ENCODE measurements around the gene TMEM203. TPM values are rescaled to one million over a fixed set of nuclear protein-coding genes. Genes with fewer than 3 reads are reported as not detected.

The TMEM203 gene
- total and polyA plus RNA-seq, 2 of the 4 experiments (the other 2 are of a cell fraction) = 18.8 to 40.6 TPM

- Histone ChIP-seq H2AFZ (replicated peaks; ENCODE audit: low read length, poor library complexity) (no peak overlapping the region), H2AK9ac (replicated peaks; ENCODE audit: low read depth, low read length, poor library complexity) (no peak overlapping the region), H3K27me3 (ENCODE audit: control insufficient read depth, insufficient read depth, low read length) (no peaks in the 10 kb centered on the region), H2BK5ac (ENCODE audit: low read depth, low read length, poor library complexity, severe bottlenecking) (no peak overlapping the region), H3K56ac (ENCODE audit: extremely low read depth, insufficient read depth, low read length) (no peak overlapping the region), H3K18ac (ENCODE audit: low read depth, low read length) (no peak overlapping the region), H2AK5ac (ENCODE audit: low read depth, low read length) (no peak overlapping the region), H3K9me3 (ENCODE audit: control insufficient read depth, insufficient read depth, low read length) (no peaks in the 10 kb centered on the region), H4K91ac (ENCODE audit: insufficient read depth, low read depth, low read length) (no peak overlapping the region), H3K4me3 (ENCODE audit: insufficient read depth, low read depth, low read length) (no peak overlapping the region), H3K14ac (replicated peaks; ENCODE audit: low read depth, low read length) (no peak overlapping the region), H3K79me1 (ENCODE audit: low read depth in 1 of 2, low read length in 2 of 2) (peaks cover 0 to 6% of the 10 kb centered on the region in 2 experiments; a peak in 1 of 4 replicates), H4K8ac (ENCODE audit: low read depth in 2 of 2, low read length in 2 of 2) (no peak overlapping the region), H3K27ac (ENCODE audit: insufficient read depth, low read length) (no peak overlapping the region), H2BK20ac (ENCODE audit: low read depth, low read length) (no peak overlapping the region), H2BK120ac (ENCODE audit: low read depth, low read length) (no peak overlapping the region), H3K4ac (ENCODE audit: low read depth, low read length) (no peak overlapping the region), H3K9ac (ENCODE audit: low read depth, low read length) (no peak overlapping the region), H3K36me3 (ENCODE audit: control insufficient read depth, insufficient read depth, low read length) (peaks cover 19% of the 10 kb centered on the region), H4K20me1 (ENCODE audit: insufficient read depth, low read length) (no peaks in the 10 kb centered on the region), H2BK15ac (ENCODE audit: low read depth, low read length) (no peak overlapping the region), H3K9me1 (ENCODE audit: insufficient read depth, low read length) (peaks cover 3% of the 10 kb centered on the region; the same call in 1 of the 2 replicates), H3K4me2 (ENCODE audit: low read depth, low read length) (no peak overlapping the region), H3K23ac (ENCODE audit: low read depth, low read length) (no peak overlapping the region), H4K5ac (ENCODE audit: low read depth, low read length) (no peak overlapping the region), H3K4me1 (ENCODE audit: control insufficient read depth, insufficient read depth, low read length) (peaks cover 6% of the 10 kb centered on the region)
- dilution Hi-C loops (cut with HindIII; ENCODE audit: low sequenced_read_pairs, unreplicated experiment) (no loop called here), intact Hi-C loops (cut with micrococcal nuclease) (no loop called here), in situ Hi-C loops (cut with MboI; ENCODE audit: low sequenced_read_pairs) (no loop called here)
- DNase-seq (no peak), ATAC-seq (ENCODE audit: low read depth) (no peak)
- ChIA-PET CTCF (no interaction called here), POLR2A (ENCODE audit: unreplicated experiment) (no interaction called here)
- BruUV-seq (replicated peaks) = no TSS peak
- WGBS, 2 experiments (ENCODE audit: extremely low coverage in 2 of 2, insufficient read length in 1 of 2) = 94% methylated on average over 12 of the region's 19 CpGs; no CpG with 5 or more reads in 1 of the 2 experiments
- TF ChIP-seq FOS (IDR thresholded peaks at IDR 0.05; ENCODE audit: low read depth, low read length) = no peak
- TF ChIP-seq CHD1 (IDR thresholded peaks at IDR 0.05; ENCODE audit: low read depth, low read length) = no peak
These were observed 9.2 kb upstream of the TMEM203 start for GRCh38 chr9:137214620-137215019.

Measured in IMR-90 (cell line).